Astrocyte of the cerebellum (primary cell): ENCODE results near the gene PTDSS2.

Experiments
- DNase-seq: peaks from one replicate; pipeline ENCODE4 v3.0.0-alpha.2; 2011; ENCODE audit warnings: low read depth
- H3K4me3 ChIP-seq: 2 replicates; pipeline ENCODE4 v1.5.1; 2011; ENCODE audit warnings: mild to moderate bottlenecking, low read depth, low read length, moderate library complexity
- CTCF ChIP-seq: IDR thresholded peaks from 2 replicates; pipeline ENCODE4 v1.5.1; 2012; ENCODE audit warnings: low read length, low read depth, moderate library complexity, mild to moderate bottlenecking; ENCODE audit errors: missing control alignments
- in situ Hi-C: cut with HindIII; loops from 2 replicates; pipeline ENCODE4 v1.10.0; 2017; ENCODE audit warnings: low sequenced_read_pairs

The PTDSS2 gene

GRCh38 chr11:416051-416756 lies 33.9 kb upstream of the PTDSS2 start:
- no peak for TF ChIP-seq CTCF
- DNase-seq: no peak
- in situ Hi-C loops: no loop called here
- peak overlapping the region; percentile 12 for H3K4me3 ChIP-seq

GRCh38 chr11:416757-417621 lies 33.1 kb upstream of the PTDSS2 start:
- in situ Hi-C loops: no loop called here
- DNase-seq: no peak
- no peak for TF ChIP-seq CTCF
- peak overlapping the region; percentile 22 for H3K4me3 ChIP-seq

GRCh38 chr11:417652-418342 lies 32.3 kb upstream of the PTDSS2 start:
- in situ Hi-C loops: no loop called here
- no peak for TF ChIP-seq CTCF
- DNase-seq: no peak
- H3K4me3 ChIP-seq: no peak overlapping the region

GRCh38 chr11:418343-419247 lies 31.5 kb upstream of the PTDSS2 start:
- DNase-seq: no peak
- in situ Hi-C loops: no loop called here

GRCh38 chr11:419248-420005 lies 30.7 kb upstream of the PTDSS2 start:
- in situ Hi-C loops: no loop called here

More at GRCh38 chr11:418343-419247, 31.5 kb upstream of the PTDSS2 start:
- no peak overlapping the region for H3K4me3 ChIP-seq
- TF ChIP-seq CTCF: no peak

More at GRCh38 chr11:419248-420005, 30.7 kb upstream of the PTDSS2 start:
- no peak for DNase-seq
- H3K4me3 ChIP-seq: no peak overlapping the region
- TF ChIP-seq CTCF: no peak
